Mesendoderm (in vitro differentiated cells): ENCODE results near the gene GMDS.

Experiments used
- DNase-seq: peaks from one replicate; pipeline ENCODE4 v3.0.0; 2013
- H2AK5ac ChIP-seq: 2 replicates; pipeline ENCODE4 v1.6.1; 2013; ENCODE audit warnings: low read length, inconsistent platforms
- H2BK120ac ChIP-seq: 2 replicates; pipeline ENCODE4 v1.6.1; 2013; ENCODE audit warnings: low read depth, mild to moderate bottlenecking, low read length, moderate library complexity, mixed read lengths
- H2BK15ac ChIP-seq: replicated peaks from 2 replicates; pipeline ENCODE4 v1.6.1; 2013; ENCODE audit warnings: low read depth, mild to moderate bottlenecking, moderate library complexity
- H2BK5ac ChIP-seq: 2 replicates; pipeline ENCODE4 v1.6.1; 2013; ENCODE audit warnings: low read length, inconsistent platforms
- H3K18ac ChIP-seq: 2 replicates; pipeline ENCODE4 v1.6.1; 2013; ENCODE audit warnings: mild to moderate bottlenecking, low read length, mixed read lengths
- H3K23ac ChIP-seq: one replicate; pipeline ENCODE4 v1.6.1; 2013; ENCODE audit warnings: low read length
- H3K27ac ChIP-seq: 2 replicates; pipeline ENCODE4 v1.5.1; 2013; ENCODE audit warnings: low read depth, mild to moderate bottlenecking, inconsistent platforms, low read length, moderate library complexity
- H3K27me3 ChIP-seq: 2 replicates; pipeline ENCODE4 v1.6.1; 2013; ENCODE audit warnings: low read length, control low read depth, mild to moderate bottlenecking, inconsistent platforms; ENCODE audit not compliant: insufficient read depth, poor library complexity
- H3K36me3 ChIP-seq: 2 replicates; pipeline ENCODE4 v1.6.1; 2013; ENCODE audit warnings: low read length, inconsistent platforms; ENCODE audit not compliant: control insufficient read depth, insufficient read depth
- H3K4ac ChIP-seq: one replicate; pipeline ENCODE4 v1.6.1; 2013; ENCODE audit warnings: low read depth, mild to moderate bottlenecking, low read length, moderate library complexity
- H3K4me1 ChIP-seq: 2 replicates; pipeline ENCODE4 v1.6.1; 2013; ENCODE audit warnings: low read depth, low read length, inconsistent platforms; ENCODE audit not compliant: control insufficient read depth
- H3K4me2 ChIP-seq: 2 replicates; pipeline ENCODE4 v1.6.1; 2013; ENCODE audit warnings: low read length
- H3K4me3 ChIP-seq: 2 replicates; pipeline ENCODE4 v1.5.1; 2013; ENCODE audit warnings: mild to moderate bottlenecking, low read length
- H3K56ac ChIP-seq: one replicate; pipeline ENCODE4 v1.6.1; 2013; ENCODE audit warnings: low read length
- H3K79me1 ChIP-seq: 2 replicates; pipeline ENCODE4 v1.6.1; 2013; ENCODE audit warnings: low read length, inconsistent platforms
- H3K79me2 ChIP-seq: 2 replicates; pipeline ENCODE4 v1.6.1; 2013; ENCODE audit warnings: mild to moderate bottlenecking, low read length; ENCODE audit not compliant: control insufficient read depth, insufficient read depth
- H3K9ac ChIP-seq: 2 replicates; pipeline ENCODE4 v1.6.1; 2013; ENCODE audit warnings: low read length, inconsistent platforms
- H4K5ac ChIP-seq: one replicate; pipeline ENCODE4 v1.6.1; 2013; ENCODE audit warnings: low read length
- H4K8ac ChIP-seq: one replicate; pipeline ENCODE4 v1.6.1; 2013; ENCODE audit warnings: low read depth, mild to moderate bottlenecking, control low read depth, low read length, moderate library complexity
- WGBS: extraction: QIAGEN DNeasy Blood & Tissue Kit; methylation state at CpG from one replicate; pipeline ENCODE4 v1.1.7; 2013; ENCODE audit warnings: low lambda C conversion rate, missing lambda C conversion rate; ENCODE audit not compliant: insufficient coverage; ENCODE audit errors: extremely low coverage; 5-methylcytosine and 5-hydroxymethylcytosine counted together

GMDS gene

DNA sequence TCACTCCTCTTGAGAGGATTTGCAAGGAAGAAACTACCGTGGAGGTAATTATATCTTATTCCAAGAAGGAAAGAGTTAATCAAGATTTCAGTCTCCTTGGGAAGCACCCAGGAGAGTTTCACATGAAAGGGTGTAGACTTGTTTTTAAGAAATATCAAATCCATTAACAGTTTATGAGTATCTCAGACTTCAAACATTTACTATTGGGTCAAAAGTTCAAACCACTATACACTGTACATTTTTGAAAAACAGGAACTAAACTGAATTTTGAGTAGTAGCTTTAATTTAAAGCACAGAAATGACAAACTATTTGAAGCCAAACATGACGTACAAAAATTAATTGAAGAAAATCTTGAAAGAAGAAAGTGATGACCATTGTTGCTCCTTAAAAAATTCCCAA lies 471.7 kb downstream of the GMDS start:
- H2BK5ac ChIP-seq: no peak overlapping the region
- H3K36me3 ChIP-seq: no peaks in the 10 kb centered on the region
- H2AK5ac ChIP-seq: no peak overlapping the region
- no peak overlapping the region for H3K4ac ChIP-seq
- no peak overlapping the region for H3K56ac ChIP-seq
- no peak overlapping the region for H3K23ac ChIP-seq
- H3K4me3 ChIP-seq: no peak overlapping the region
- H3K18ac ChIP-seq: no peak overlapping the region
- no peaks in the 10 kb centered on the region for H3K4me1 ChIP-seq
- H2BK15ac ChIP-seq: no peak overlapping the region
- H3K27ac ChIP-seq: no peak overlapping the region
- H3K79me2 ChIP-seq: no peaks in the 10 kb centered on the region
- H4K8ac ChIP-seq: no peak overlapping the region
- H4K5ac ChIP-seq: no peak overlapping the region
- WGBS: no CpG with 5 or more reads among the region's 2 CpGs
- no peaks in the 10 kb centered on the region for H3K79me1 ChIP-seq
- H3K4me2 ChIP-seq: no peak overlapping the region
- no peak overlapping the region for H2BK120ac ChIP-seq
- no peak for DNase-seq
- H3K9ac ChIP-seq: no peak overlapping the region
- H3K27me3 ChIP-seq: no peaks in the 10 kb centered on the region

GRCh38 chr6:1770968-1771723 lies 474.3 kb downstream of the GMDS start:
- Histone ChIP-seq H3K4me3 (no peak overlapping the region), H3K56ac (no peak overlapping the region)
- no CpG with 5 or more reads among the region's 5 CpGs for WGBS

DNA sequence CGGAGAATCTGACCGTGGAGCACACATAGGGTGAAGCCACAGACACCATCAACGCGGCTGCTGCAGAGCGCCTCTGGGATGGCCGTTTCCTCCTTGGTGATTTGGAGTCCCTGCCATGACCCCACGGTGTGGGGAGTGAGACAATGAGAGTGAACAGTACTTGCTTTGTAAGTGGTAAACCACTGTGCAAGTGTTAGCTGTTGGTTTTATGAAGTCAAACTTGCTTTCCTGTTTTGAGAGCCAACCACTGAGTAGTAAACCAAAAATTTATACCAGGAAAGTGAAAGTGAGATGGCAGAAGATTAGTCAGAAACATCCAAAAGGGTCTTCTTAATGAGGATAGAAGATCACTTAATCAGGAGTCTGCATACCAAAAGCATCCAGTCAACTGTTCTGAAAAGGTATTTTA lies 475.0 kb downstream of the GMDS start:
- Histone ChIP-seq H3K9ac (no peak overlapping the region), H3K56ac (no peak overlapping the region), H2AK5ac (no peak overlapping the region), H3K4me2 (no peak overlapping the region), H2BK5ac (no peak overlapping the region), H4K5ac (no peak overlapping the region), H3K27me3 (no peaks in the 10 kb centered on the region), H3K4me3 (no peak overlapping the region), H3K36me3 (no peaks in the 10 kb centered on the region), H3K79me1 (no peaks in the 10 kb centered on the region), H3K27ac (no peak overlapping the region), H3K18ac (no peak overlapping the region), H3K23ac (no peak overlapping the region), H3K4ac (no peak overlapping the region), H4K8ac (no peak overlapping the region), H3K4me1 (peaks cover 4% of the 10 kb centered on the region), H3K79me2 (no peaks in the 10 kb centered on the region), H2BK120ac (no peak overlapping the region), H2BK15ac (no peak overlapping the region)
- DNase-seq: no peak
- no CpG with 5 or more reads among the region's 7 CpGs for WGBS

More at GRCh38 chr6:1770968-1771723, 474.3 kb downstream of the GMDS start:
- H2BK15ac ChIP-seq: no peak overlapping the region
- H4K8ac ChIP-seq: no peak overlapping the region
- H3K23ac ChIP-seq: no peak overlapping the region
- no peak overlapping the region for H3K4me2 ChIP-seq
- H3K79me1 ChIP-seq: no peaks in the 10 kb centered on the region
- H3K36me3 ChIP-seq: no peaks in the 10 kb centered on the region
- no peak overlapping the region for H2BK5ac ChIP-seq
- no peak for DNase-seq
- no peak overlapping the region for H2BK120ac ChIP-seq
- no peak overlapping the region for H3K27ac ChIP-seq
- no peak overlapping the region for H3K18ac ChIP-seq
- peaks cover 1% of the 10 kb centered on the region for H3K4me1 ChIP-seq
- H3K79me2 ChIP-seq: no peaks in the 10 kb centered on the region
- H2AK5ac ChIP-seq: no peak overlapping the region
- no peaks in the 10 kb centered on the region for H3K27me3 ChIP-seq
- H3K4ac ChIP-seq: no peak overlapping the region
- H3K9ac ChIP-seq: no peak overlapping the region
- H4K5ac ChIP-seq: no peak overlapping the region

DNA sequence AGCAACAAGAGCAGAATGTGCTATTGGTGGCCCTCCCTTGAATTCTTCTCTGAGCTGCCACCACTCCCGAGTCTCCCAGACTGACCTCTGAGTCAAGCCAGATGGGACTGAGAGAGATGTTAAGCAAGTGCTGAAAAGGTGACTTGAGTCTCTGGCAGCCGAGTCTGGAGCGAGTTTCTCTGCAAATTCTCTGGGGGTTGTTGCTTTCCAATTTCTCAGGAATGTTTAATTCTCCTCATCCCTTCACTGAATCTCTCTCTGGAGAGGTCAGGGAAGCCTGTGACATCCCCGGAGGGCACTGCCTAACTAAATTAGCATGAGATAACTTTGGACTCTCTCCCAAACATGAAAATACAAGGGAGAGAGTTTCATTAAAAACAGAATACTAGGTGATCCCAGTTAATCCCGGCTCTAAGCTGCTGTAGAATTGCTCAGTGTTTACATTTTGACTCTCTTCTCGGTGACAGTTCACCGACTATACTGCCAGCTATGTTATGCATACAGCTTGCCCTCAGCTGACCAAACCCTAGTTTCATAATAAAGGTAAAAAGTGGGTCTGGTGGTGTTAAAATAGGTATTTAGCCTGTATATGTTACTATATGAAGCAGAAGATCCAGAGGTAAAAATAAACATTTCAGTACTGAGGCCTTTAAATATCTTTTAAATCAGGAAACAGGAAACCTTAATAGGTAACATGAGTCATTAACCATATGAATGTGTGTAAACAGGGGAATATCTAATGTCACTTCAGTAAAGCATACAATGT lies 477.7 kb downstream of the GMDS start:
- DNase-seq: peak; percentile 59
- H3K27me3 ChIP-seq: no peaks in the 10 kb centered on the region

GRCh38 chr6:1766654-1767053 lies 478.8 kb downstream of the GMDS start:
- no peak overlapping the region for H3K56ac ChIP-seq
- H3K4me3 ChIP-seq: no peak overlapping the region
- WGBS: no CpG with 5 or more reads among the region's 8 CpGs
- H3K27me3 ChIP-seq: no peaks in the 10 kb centered on the region
- H3K79me1 ChIP-seq: no peaks in the 10 kb centered on the region
- H4K8ac ChIP-seq: no peak overlapping the region
- no peak overlapping the region for H3K27ac ChIP-seq
- no peak for DNase-seq
- H3K4me2 ChIP-seq: no peak overlapping the region
- no peak overlapping the region for H2BK5ac ChIP-seq
- H3K36me3 ChIP-seq: no peaks in the 10 kb centered on the region
- no peak overlapping the region for H2BK15ac ChIP-seq
- H3K4me1 ChIP-seq: peaks cover 4% of the 10 kb centered on the region
- H3K79me2 ChIP-seq: no peaks in the 10 kb centered on the region
- H3K4ac ChIP-seq: peak overlapping the region; percentile 78
- no peak overlapping the region for H2BK120ac ChIP-seq
- H3K18ac ChIP-seq: no peak overlapping the region
- H3K9ac ChIP-seq: no peak overlapping the region
- H2AK5ac ChIP-seq: no peak overlapping the region
- H4K5ac ChIP-seq: no peak overlapping the region
- H3K23ac ChIP-seq: no peak overlapping the region

More for the DNA sequence above, 477.7 kb downstream of the GMDS start:
- Histone ChIP-seq H3K27ac (no peak overlapping the region), H3K4me3 (no peak overlapping the region), H3K56ac (no peak overlapping the region), H3K4me1 (peaks cover 4% of the 10 kb centered on the region), H2BK15ac (no peak overlapping the region), H3K9ac (no peak overlapping the region), H2BK5ac (no peak overlapping the region), H3K23ac (no peak overlapping the region), H3K4me2 (no peak overlapping the region), H4K8ac (no peak overlapping the region), H3K18ac (no peak overlapping the region), H4K5ac (no peak overlapping the region), H2BK120ac (no peak overlapping the region), H3K79me1 (no peaks in the 10 kb centered on the region), H3K79me2 (no peaks in the 10 kb centered on the region), H3K36me3 (no peaks in the 10 kb centered on the region), H2AK5ac (no peak overlapping the region), H3K4ac (no peak overlapping the region)
- WGBS: no CpG with 5 or more reads among the region's 7 CpGs
